GM12878 (cell line): Measurements from ENCODE around the gene DCC. TPM values are rescaled to one million over a fixed set of nuclear protein-coding genes. Genes with fewer than 3 reads are reported as not detected.

Experiments
- ATAC-seq: fragments of 200-7000 bp; cut with Tn5 transposase; 3 replicates; pipeline ENCODE4 v1.9.1; 2020; ENCODE audit warnings: mild to moderate bottlenecking, moderate library complexity
- BruUV-seq: library from RNA; stranded (reverse); fragments of 400-500 nt; replicated peaks from 2 replicates; lab custom pipeline; 2021; lab: Mats Ljungman, UMichigan
- CTCF ChIA-PET: fragments of 300-600 bp; sonication (Branson Sonifier 250); formaldehyde crosslinking; extraction: SDS; loops from one replicate; lab custom pipeline; 2021; ENCODE audit warnings: inconsistent platforms; lab: Yijun Ruan, JAX
- POLR2A ChIA-PET: fragments of 350-600 bp; formaldehyde crosslinking; extraction: SDS; loops from one replicate; lab custom pipeline; 2021; ENCODE audit warnings: inconsistent platforms; lab: Charles Lee
- RAD21 ChIA-PET: fragments of 300-600 bp; sonication (Branson Sonifier 250); formaldehyde crosslinking; loops from one replicate; lab custom pipeline; 2023; ENCODE audit warnings: antibody characterized with exemption; ENCODE audit not compliant: unreplicated experiment; lab: Charles Lee
- SMC1A ChIA-PET: fragments of 300-600 bp; sonication (Branson Sonifier 250); formaldehyde crosslinking; loops from one replicate; lab custom pipeline; 2023; ENCODE audit not compliant: unreplicated experiment, uncharacterized antibody; lab: Charles Lee
- DNase-seq: peaks from one replicate; pipeline ENCODE4 v3.0.0-alpha.2; 2011; ENCODE audit warnings: low read depth, low spot score
- FAIRE-seq: peaks from 3 replicates; lab custom pipeline; 2011; peaks lifted over from hg19 to GRCh38; lab: Jason Lieb, UNC
- H2AFZ ChIP-seq: 2 replicates; pipeline ENCODE4 v1.6.0; 2011; ENCODE audit warnings: low read depth, low read length, control low read depth; ENCODE audit not compliant: control insufficient read depth
- H3K27ac ChIP-seq: 2 replicates; pipeline ENCODE4 v1.5.1; 2011; ENCODE audit warnings: control low read depth; ENCODE audit not compliant: control insufficient read depth, insufficient read depth
- H3K27me3 ChIP-seq, 2 experiments: replicated peaks in 1 of 2; 2 replicates each; pipeline versions ENCODE4 v1.6.0 to v1.6.1; 2011; ENCODE audit warnings: low read length in 1 of 2; ENCODE audit not compliant: control insufficient read depth in 2 of 2, insufficient read depth in 2 of 2
- H3K36me3 ChIP-seq, 2 experiments: 2 replicates each; pipeline ENCODE4 v1.5.1; 2011; ENCODE audit warnings: low read length in 1 of 2; ENCODE audit not compliant: control insufficient read depth in 2 of 2, insufficient read depth in 2 of 2
- H3K4me1 ChIP-seq: 2 replicates; pipeline ENCODE4 v1.6.1; 2011; ENCODE audit warnings: mild to moderate bottlenecking, low read length, moderate library complexity, mixed read lengths; ENCODE audit not compliant: control insufficient read depth, insufficient read depth
- H3K4me2 ChIP-seq: 2 replicates; pipeline ENCODE4 v1.6.0; 2011; ENCODE audit warnings: control low read depth; ENCODE audit not compliant: control insufficient read depth, insufficient read depth
- H3K4me3 ChIP-seq: fragments of 200-600 bp; sonication (generic); 2 replicates; pipeline ENCODE4 v1.5.1; 2016
- H3K79me2 ChIP-seq: 2 replicates; pipeline ENCODE4 v1.6.0; 2011; ENCODE audit warnings: low read length; ENCODE audit not compliant: control insufficient read depth, insufficient read depth
- H3K9ac ChIP-seq: 2 replicates; pipeline ENCODE4 v1.8.0; 2011; ENCODE audit warnings: low read length, control low read depth, mixed read lengths; ENCODE audit not compliant: control insufficient read depth, insufficient read depth
- H3K9me3 ChIP-seq: replicated peaks from 3 replicates; pipeline ENCODE4 v1.5.1; 2011; ENCODE audit warnings: mild to moderate bottlenecking, low read length; ENCODE audit not compliant: control insufficient read depth, insufficient read depth
- H4K20me1 ChIP-seq: 2 replicates; pipeline ENCODE4 v1.6.0; 2011; ENCODE audit not compliant: control insufficient read depth, insufficient read depth
- CEBPZ ChIP-seq: fragments of 150-350 bp; IDR thresholded peaks from 2 replicates; pipeline ENCODE4 v1.6.1; 2016; ENCODE audit warnings: low read depth, low read length
- CREM ChIP-seq: IDR thresholded peaks from 2 replicates; pipeline ENCODE4 v1.6.1; 2014; ENCODE audit warnings: antibody characterized with exemption, low read depth
- MEF2A ChIP-seq: IDR thresholded peaks from 2 replicates; pipeline ENCODE4 v1.6.1; 2011; ENCODE audit warnings: low read depth, mild to moderate bottlenecking, low read length, moderate library complexity; ENCODE audit not compliant: insufficient read depth
- MYC ChIP-seq: IDR thresholded peaks from 2 replicates; pipeline ENCODE4 v1.6.1; 2011; ENCODE audit warnings: mild to moderate bottlenecking, low read length, moderate library complexity, inconsistent platforms; ENCODE audit not compliant: insufficient read depth, insufficient replicate concordance, insufficient read length, severe bottlenecking
- NRF1 ChIP-seq: conservative IDR thresholded peaks from 2 replicates; pipeline ENCODE4 v1.6.1; 2011; ENCODE audit warnings: mild to moderate bottlenecking, low read depth, low read length, improper control_type of control experiment
- POU2F2 ChIP-seq: IDR thresholded peaks from 3 replicates; pipeline ENCODE4 v1.6.1; 2011; ENCODE audit warnings: low read depth, mild to moderate bottlenecking, low read length, borderline replicate concordance
- WGBS: methylation state at CpG from one replicate; pipeline ENCODE4 v1.1.6; 2016; ENCODE audit warnings: low lambda C conversion rate; ENCODE audit not compliant: insufficient replicate concordance, insufficient coverage; ENCODE audit errors: missing lambda C conversion rate; 5-methylcytosine and 5-hydroxymethylcytosine counted together
- in situ Hi-C: fragments of 300-500 bp; cut with MboI; formaldehyde crosslinking; loops from 9 replicates; pipeline ENCODE4 v1.14.3; 2018; ENCODE audit warnings: mixed read lengths
- intact Hi-C: fragments of 100-400 bp; cut with micrococcal nuclease; formaldehyde crosslinking; loops from one replicate; pipeline ENCODE4 v1.14.2; 2022; ENCODE audit not compliant: unreplicated experiment
- polyA plus RNA-seq, 11 experiments: library from polyadenylated mRNA; depleted of rRNA in 4 of 11; unstranded in 6 of 11; stranded (reverse) in 5 of 11; fragments of >200 nt; fragmentation: Nextera tagmentation in 4 of 11; fragmentation: Illumina TruSeq in 1 of 11; extraction: Ambion mirVana in 4 of 11; extraction: Trizol in 1 of 11; gene quantifications; 1 replicate in 1 of 11; 2 replicates in 10 of 11; pipeline versions ENCODE4 v1.2.1 to v1.2.3, GENCODE V29; 2011 to 2016; ENCODE audit warnings: inconsistent platforms in 2 of 11, missing spikeins in 2 of 11, low read depth in 1 of 11
- total RNA-seq, 4 experiments: library from RNA; depleted of rRNA in 3 of 4; stranded (reverse); fragments of >200 nt in 3 of 4; fragmentation: Illumina TruSeq in 1 of 4; extraction: Trizol in 1 of 4; gene quantifications; 2 replicates each; pipeline versions ENCODE4 v1.2.1 to v1.2.3, GENCODE V29; 2013 to 2021
- TF ChIP-seq, protein P1 (sequence below): fragments of 450-650 bp; IDR thresholded peaks from 2 replicates; pipeline ENCODE4 v1.6.1; 2014; ENCODE audit warnings: mild to moderate bottlenecking

Gene DCC
- total and polyA plus RNA-seq, 10 of the 15 experiments (the other 5 are each of a cell fraction or from before 2014, with no cell fraction given), result 0.01 TPM; not detected in 9

DNA sequence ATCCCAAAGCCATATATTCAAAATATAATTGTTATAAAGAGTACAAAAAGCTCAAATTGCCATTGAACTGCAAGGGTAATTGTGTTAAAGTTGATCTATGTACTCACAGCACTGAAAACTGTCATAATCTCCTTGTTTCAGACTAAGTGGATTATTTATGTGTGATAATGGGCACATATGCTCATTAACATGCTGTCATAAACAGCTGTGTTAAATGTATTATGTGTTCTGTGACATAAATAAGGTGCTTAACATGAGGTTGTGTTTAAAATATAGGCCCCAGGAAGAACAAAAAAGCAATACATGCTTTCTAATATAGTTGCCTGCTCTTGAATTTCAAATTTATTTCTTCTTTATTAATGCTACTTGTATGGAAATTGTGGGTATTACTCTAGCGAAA, 409.5 kb downstream of the DCC start:
- H3K9ac ChIP-seq, result no peak overlapping the region
- H4K20me1 ChIP-seq, result no peaks in the 10 kb centered on the region
- SMC1A ChIA-PET, result no interaction called here
- RAD21 ChIA-PET, result no interaction called here
- no peaks in the 10 kb centered on the region for H3K79me2 ChIP-seq
- H2AFZ ChIP-seq, result no peak overlapping the region
- CTCF ChIA-PET, result no interaction called here
- no peak overlapping the region for H3K27ac ChIP-seq
- in situ Hi-C loops, result no loop called here
- DNase-seq (no peak), FAIRE-seq (no peak), ATAC-seq (no peak)
- no peak overlapping the region for H3K4me2 ChIP-seq
- no peaks in the 10 kb centered on the region; the same call in 2 of the 3 replicates for H3K9me3 ChIP-seq
- POLR2A ChIA-PET, result no interaction called here
- BruUV-seq, result no TSS peak
- H3K27me3 ChIP-seq, result no peaks in the 10 kb centered on the region
- intact Hi-C loops, result no loop called here
- no peaks in the 10 kb centered on the region for H3K36me3 ChIP-seq
- no peak overlapping the region for H3K4me3 ChIP-seq
- no peaks in the 10 kb centered on the region for H3K4me1 ChIP-seq
- TF ChIP-seq NRF1 (no peak), CREM (no peak), MEF2A (no peak), MYC (no peak), POU2F2 (no peak), CEBPZ (no peak)
- TF ChIP-seq, protein P1, sequence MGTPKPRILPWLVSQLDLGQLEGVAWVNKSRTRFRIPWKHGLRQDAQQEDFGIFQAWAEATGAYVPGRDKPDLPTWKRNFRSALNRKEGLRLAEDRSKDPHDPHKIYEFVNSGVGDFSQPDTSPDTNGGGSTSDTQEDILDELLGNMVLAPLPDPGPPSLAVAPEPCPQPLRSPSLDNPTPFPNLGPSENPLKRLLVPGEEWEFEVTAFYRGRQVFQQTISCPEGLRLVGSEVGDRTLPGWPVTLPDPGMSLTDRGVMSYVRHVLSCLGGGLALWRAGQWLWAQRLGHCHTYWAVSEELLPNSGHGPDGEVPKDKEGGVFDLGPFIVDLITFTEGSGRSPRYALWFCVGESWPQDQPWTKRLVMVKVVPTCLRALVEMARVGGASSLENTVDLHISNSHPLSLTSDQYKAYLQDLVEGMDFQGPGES, result no peak
- WGBS, result 0% methylated on average over 1 of the region's 1 CpG
